Upper lobe of left lung (tissue), 4 donors: ENCODE data around the gene DOCK8.

Experiments used
- POLR2A ChIP-seq, 4 donors: fragments of 450-650 bp; IDR thresholded peaks; one replicate each; pipeline ENCODE4 v1.5.1; 2016 to 2017; ENCODE audit warnings: antibody characterized with exemption in 4 of 4, mild to moderate bottlenecking in 2 of 4
- POLR2AphosphoS5 ChIP-seq, 2 donors: sonication (generic); formaldehyde crosslinking; IDR thresholded peaks; one replicate each; pipeline ENCODE4 v1.5.1; 2017; ENCODE audit warnings: antibody characterized with exemption in 2 of 2
- TF ChIP-seq, protein P1 (sequence below), 6 experiments: fragments of 450-650 bp in 4 of 6; fragments of 200-600 bp in 2 of 6; sonication (generic) in 2 of 6; IDR thresholded peaks; one replicate each; pipeline ENCODE4 v1.5.1; 2016 to 2019; ENCODE audit warnings: antibody characterized with exemption in 6 of 6

DNA sequence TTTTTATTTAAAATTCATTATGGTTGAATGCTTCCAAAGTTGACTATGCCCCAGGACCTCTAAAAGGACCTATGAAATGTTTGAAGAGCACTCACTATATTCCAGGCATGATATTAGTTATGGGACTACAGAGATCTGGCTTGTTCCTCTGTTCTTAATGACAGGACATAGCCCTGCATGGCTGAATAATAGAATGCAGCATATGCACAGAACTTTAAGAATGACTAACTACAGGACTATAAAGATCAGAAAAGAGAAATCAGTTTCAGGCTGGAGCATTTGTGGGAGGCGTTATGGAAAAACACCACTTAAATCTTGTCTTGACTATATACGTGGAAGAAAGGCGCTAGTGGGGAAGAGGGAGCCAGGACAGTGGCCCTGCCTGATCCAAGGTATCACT, 239.2 kb downstream of the DOCK8 start:
- TF ChIP-seq, protein P1, sequence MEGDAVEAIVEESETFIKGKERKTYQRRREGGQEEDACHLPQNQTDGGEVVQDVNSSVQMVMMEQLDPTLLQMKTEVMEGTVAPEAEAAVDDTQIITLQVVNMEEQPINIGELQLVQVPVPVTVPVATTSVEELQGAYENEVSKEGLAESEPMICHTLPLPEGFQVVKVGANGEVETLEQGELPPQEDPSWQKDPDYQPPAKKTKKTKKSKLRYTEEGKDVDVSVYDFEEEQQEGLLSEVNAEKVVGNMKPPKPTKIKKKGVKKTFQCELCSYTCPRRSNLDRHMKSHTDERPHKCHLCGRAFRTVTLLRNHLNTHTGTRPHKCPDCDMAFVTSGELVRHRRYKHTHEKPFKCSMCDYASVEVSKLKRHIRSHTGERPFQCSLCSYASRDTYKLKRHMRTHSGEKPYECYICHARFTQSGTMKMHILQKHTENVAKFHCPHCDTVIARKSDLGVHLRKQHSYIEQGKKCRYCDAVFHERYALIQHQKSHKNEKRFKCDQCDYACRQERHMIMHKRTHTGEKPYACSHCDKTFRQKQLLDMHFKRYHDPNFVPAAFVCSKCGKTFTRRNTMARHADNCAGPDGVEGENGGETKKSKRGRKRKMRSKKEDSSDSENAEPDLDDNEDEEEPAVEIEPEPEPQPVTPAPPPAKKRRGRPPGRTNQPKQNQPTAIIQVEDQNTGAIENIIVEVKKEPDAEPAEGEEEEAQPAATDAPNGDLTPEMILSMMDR (IDR thresholded peaks at IDR 0.05): no peak
- no peak for TF ChIP-seq POLR2AphosphoS5 (IDR thresholded peaks at IDR 0.05)
- no peak for TF ChIP-seq POLR2A (IDR thresholded peaks at IDR 0.05)
